Measurements from ENCODE around the gene EXOC4.

EXOC4 gene

GRCh38 chr7:133645884-133646391, 393.1 kb downstream of the EXOC4 start:
- no peak for TF ChIP-seq EZH2phosphoT487 (IDR thresholded peaks at IDR 0.05; ENCODE audit: borderline replicate concordance, low read length)
- no peak for TF ChIP-seq CTCF (IDR thresholded peaks at IDR 0.05; ENCODE audit: low read depth, low read length, poor library complexity, severe bottlenecking)
- Histone ChIP-seq H4K20me1 (ENCODE audit: control insufficient read depth, insufficient read depth, low read depth, low read length) (no peaks in the 10 kb centered on the region), H3K4me3 (ENCODE audit: low read length) (no peak overlapping the region), H3K9me3 (ENCODE audit: control insufficient read depth, insufficient read depth, low read length) (no peaks in the 10 kb centered on the region), H3K4me1 (ENCODE audit: control insufficient read depth, low read length) (no peaks in the 10 kb centered on the region), H3K27me3 (ENCODE audit: control insufficient read depth, low read length) (no peaks in the 10 kb centered on the region), H3K9me2 (replicated peaks; ENCODE audit: control insufficient read depth, low read length) (no peaks in the 10 kb centered on the region), H3F3A (ENCODE audit: control insufficient read depth, insufficient read depth) (no peaks in the 10 kb centered on the region), H3K4me2 (ENCODE audit: low read length) (no peak overlapping the region), H3K79me2 (ENCODE audit: control insufficient read depth, low read length) (no peaks in the 10 kb centered on the region), H3K27ac (ENCODE audit: low read depth, low read length) (no peak overlapping the region), H3K36me3 (ENCODE audit: control insufficient read depth, low read length) (no peaks in the 10 kb centered on the region)

GRCh38 chr7:133646472-133647315, 393.8 kb downstream of the EXOC4 start:
- no peaks in the 10 kb centered on the region for H3K36me3 ChIP-seq (ENCODE audit: control insufficient read depth, low read length)
- TF ChIP-seq CTCF (IDR thresholded peaks at IDR 0.05; ENCODE audit: low read depth, low read length, poor library complexity, severe bottlenecking) (no peak), EZH2phosphoT487 (IDR thresholded peaks at IDR 0.05; ENCODE audit: borderline replicate concordance, low read length) (no peak)
- no peak overlapping the region for H3K4me3 ChIP-seq (ENCODE audit: low read length)
- no peaks in the 10 kb centered on the region for H3K9me3 ChIP-seq (ENCODE audit: control insufficient read depth, insufficient read depth, low read length)
- no peaks in the 10 kb centered on the region for H3K9me2 ChIP-seq (replicated peaks; ENCODE audit: control insufficient read depth, low read length)
- H3K27me3 ChIP-seq (ENCODE audit: control insufficient read depth, low read length), result no peaks in the 10 kb centered on the region
- H3K4me1 ChIP-seq (ENCODE audit: control insufficient read depth, low read length), result no peaks in the 10 kb centered on the region
- H3K4me2 ChIP-seq (ENCODE audit: low read length), result no peak overlapping the region
- no peaks in the 10 kb centered on the region for H3K79me2 ChIP-seq (ENCODE audit: control insufficient read depth, low read length)
- no peaks in the 10 kb centered on the region for H3F3A ChIP-seq (ENCODE audit: control insufficient read depth, insufficient read depth)
- no peaks in the 10 kb centered on the region for H4K20me1 ChIP-seq (ENCODE audit: control insufficient read depth, insufficient read depth, low read depth, low read length)
- H3K27ac ChIP-seq (ENCODE audit: low read depth, low read length), result no peak overlapping the region

GRCh38 chr7:133649593-133649992, 396.7 kb downstream of the EXOC4 start:
- H3K4me2 ChIP-seq (ENCODE audit: low read length), result no peak overlapping the region
- no peak overlapping the region for H3K4me3 ChIP-seq (ENCODE audit: low read length)
- no peaks in the 10 kb centered on the region for H3K79me2 ChIP-seq (ENCODE audit: control insufficient read depth, low read length)
- no peaks in the 10 kb centered on the region for H3K9me2 ChIP-seq (replicated peaks; ENCODE audit: control insufficient read depth, low read length)
- no peaks in the 10 kb centered on the region for H3K9me3 ChIP-seq (ENCODE audit: control insufficient read depth, insufficient read depth, low read length)
- H3K27me3 ChIP-seq (ENCODE audit: control insufficient read depth, low read length), result no peaks in the 10 kb centered on the region
- H3K36me3 ChIP-seq (ENCODE audit: control insufficient read depth, low read length), result no peaks in the 10 kb centered on the region
- TF ChIP-seq CTCF (IDR thresholded peaks at IDR 0.05; ENCODE audit: low read depth, low read length, poor library complexity, severe bottlenecking) (no peak), EZH2phosphoT487 (IDR thresholded peaks at IDR 0.05; ENCODE audit: borderline replicate concordance, low read length) (no peak)
- no peaks in the 10 kb centered on the region for H3F3A ChIP-seq (ENCODE audit: control insufficient read depth, insufficient read depth)
- no peaks in the 10 kb centered on the region for H3K4me1 ChIP-seq (ENCODE audit: control insufficient read depth, low read length)
- no peak overlapping the region for H3K27ac ChIP-seq (ENCODE audit: low read depth, low read length)
- H4K20me1 ChIP-seq (ENCODE audit: control insufficient read depth, insufficient read depth, low read depth, low read length), result no peaks in the 10 kb centered on the region

Measured in DOHH2 (cell line).